Measurements from ENCODE around the gene ACP4.
A peak's percentile ranks its signal among the peaks of the same experiment; 100 is the strongest.

Gene ACP4

DNA sequence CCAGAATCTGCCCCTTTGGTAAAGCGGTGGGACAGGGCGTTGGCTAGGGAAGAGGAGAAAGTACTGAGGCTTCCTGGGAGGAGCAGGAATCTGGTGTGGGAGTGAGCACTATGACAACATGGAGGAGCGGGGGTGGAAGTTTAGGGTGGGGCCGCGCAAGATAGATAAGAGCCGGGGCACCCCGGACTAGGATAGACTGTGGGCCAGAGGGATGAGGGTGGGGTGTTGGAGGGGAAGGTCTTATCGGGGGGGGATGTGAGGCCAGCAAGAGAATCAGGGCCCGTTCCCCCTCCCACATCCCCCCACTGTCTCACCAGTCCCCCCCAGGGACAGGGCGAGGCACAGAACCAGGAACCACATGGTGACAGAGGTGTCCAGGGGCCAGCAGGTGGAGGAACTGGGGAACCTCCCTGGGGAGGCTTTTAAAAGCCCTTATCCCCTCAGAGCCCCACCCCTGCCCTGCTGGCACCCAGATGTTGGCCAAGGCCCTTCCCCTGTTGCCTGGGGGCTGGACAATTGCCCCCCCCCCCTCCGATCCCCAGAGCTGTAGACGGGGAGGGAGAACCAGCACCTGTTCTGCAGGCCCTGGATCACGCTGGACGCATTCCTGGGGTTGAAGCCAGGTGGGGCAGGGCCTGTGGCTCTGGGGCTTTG is 33.3 kb downstream of the ACP4 start, which contains the start of gene KLK1:
Gene KLK1 (minus strand): TSS at position 399 of the 654 bp plus-strand sequence. CDS start 39 bp downstream, at position 360.
- DNase-seq, result no peak

DNA sequence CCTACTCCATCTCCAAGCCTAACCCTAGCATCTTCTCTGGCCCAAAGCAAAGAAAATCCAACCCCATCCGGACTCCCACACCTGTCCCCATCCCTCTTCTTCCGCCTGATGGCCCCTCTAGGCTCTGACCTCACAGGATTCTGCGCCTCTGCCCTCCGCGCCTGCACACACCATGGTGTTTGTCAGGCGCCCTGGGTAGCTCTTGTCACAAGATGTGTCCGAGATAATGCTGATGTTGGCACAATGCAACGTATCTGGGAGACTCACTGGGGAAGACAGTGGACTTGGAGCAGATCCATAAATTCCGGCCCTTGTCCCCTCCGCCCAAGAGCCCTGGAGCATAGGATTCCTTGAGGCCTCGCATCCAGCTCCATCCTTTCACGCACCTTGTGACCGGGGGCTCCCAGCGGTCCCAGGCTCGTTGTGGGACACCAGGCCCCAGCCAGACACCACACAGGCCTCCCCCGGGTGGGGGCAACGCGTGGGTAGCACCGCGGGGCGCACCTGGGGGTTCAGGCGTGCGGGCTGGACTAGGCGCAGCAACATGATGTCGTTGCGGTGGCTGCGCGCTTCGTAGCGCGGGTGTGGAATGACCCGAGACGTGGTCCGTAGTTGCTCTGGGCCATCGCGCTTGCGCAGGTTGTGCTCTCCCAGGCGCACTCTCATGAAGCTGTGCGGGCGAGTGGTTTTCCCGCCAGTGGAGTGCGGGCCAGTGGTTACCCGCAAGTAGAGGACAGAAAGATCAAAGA is 36.5 kb downstream of the ACP4 start:
- DNase-seq, result no peak

DNA sequence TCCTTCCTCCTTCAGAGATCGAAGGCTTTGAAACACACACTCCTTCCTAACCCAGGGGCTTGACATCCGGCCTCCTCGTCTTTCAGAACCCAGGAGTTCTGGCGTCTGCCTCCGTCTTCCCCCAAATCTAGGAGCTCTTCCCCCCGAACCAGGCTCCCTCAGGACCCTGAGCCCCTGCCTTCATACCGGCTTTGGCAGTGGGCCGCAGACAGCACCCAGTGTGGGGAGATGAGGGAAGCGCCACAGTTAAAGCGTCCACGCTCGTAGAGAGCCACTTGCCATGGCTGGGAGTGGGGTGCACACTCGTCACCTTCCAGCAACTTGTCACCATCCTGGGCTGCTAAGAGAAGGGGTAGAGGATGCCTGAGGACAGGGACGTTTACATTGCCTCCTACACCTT is 37.3 kb downstream of the ACP4 start:
- no peak for DNase-seq

DNA sequence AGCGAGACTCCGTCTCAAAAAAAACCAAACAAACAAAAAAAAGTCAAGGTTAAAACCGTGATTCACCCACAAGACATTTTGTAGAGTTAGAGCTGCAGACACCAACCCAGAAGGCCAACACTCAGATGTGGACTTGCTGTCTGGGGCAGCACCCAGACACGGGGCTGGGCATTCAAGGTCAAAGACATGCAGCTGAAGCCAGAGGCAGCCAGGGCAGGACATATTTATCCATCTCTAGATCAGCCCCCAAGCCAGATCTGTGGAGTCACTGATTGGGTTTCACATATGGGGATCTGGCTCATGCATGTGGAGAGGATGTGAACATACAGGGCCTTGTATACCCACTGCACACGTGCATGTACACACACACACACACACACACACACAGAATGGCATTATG is 39.6 kb downstream of the ACP4 start:
- DNase-seq, result no peak

DNA sequence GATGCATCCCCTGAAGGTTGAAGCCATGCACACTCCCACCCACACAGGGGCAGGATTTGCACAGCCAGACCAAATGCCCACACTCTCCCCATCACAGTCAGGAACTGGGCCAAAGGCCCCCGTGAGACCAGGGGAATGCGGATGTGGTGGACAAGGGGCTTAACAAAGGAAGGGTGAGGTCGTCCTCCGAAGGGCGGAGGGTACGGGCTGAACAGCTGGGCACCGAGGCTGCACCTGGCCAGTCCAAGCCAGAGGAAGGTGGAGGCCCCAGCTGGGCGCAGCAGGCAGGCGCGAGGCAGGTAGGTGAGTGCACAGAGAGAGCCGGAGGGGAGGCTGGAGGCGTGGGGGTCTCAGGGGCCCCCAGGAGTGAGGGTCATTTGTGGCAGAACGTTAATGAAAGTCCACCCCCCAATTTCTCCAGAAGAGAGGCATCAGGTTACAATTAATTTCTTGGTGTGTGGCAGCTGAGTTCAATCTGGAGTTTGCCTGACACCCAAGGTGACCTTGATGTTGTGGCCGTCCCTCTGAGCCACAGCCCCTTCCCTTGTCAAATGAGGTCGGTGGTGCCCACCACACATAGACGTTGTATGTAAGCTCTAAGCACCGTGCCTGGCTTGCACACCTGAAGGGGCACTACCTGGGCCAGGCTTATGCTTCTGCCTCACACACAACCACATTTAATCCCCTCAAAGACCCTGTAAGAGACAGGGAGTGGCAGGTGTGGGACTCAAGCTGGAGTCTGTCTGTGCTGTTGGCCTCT is 40.2 kb downstream of the ACP4 start:
- DNase-seq, result no peak

DNA sequence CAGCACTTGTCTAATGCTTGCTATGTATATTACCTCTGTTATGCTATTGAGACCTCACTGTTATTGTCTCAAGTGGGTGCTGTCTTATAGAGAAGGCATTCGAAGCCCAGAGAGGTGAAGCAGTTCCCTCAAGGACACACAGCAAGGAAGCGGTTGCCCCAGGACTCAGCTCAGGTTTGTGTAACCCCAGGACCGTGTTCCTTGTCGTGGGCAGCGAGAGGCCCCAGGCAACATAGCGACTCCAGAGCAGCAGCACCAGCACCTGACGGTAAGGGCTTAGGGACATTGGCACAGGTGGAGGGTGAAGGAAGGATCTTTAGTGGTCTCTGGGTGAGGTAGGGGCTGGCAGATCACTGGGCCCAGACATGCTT is 40.8 kb downstream of the ACP4 start:
- DNase-seq, result no peak

DNA sequence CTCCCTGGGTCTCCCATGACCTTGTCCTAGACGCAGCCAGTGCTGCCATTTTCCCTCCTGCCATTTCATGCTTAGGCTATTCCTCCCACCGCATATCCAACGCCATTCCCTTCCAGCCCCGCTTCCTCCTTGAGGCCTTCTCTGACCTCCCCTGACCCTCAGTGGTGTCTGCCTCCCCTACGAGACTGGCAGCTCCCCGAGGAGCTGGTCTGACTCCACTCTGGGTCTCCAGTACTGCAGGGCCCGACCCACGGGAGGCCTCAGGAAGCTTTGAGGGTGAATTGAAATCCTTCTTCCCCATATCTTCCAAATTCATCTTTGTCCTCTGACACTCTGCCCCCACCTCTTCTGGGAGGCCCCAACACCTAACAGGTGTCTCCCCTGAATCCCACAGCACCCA is 42.5 kb downstream of the ACP4 start:
- DNase-seq, result no peak

DNA sequence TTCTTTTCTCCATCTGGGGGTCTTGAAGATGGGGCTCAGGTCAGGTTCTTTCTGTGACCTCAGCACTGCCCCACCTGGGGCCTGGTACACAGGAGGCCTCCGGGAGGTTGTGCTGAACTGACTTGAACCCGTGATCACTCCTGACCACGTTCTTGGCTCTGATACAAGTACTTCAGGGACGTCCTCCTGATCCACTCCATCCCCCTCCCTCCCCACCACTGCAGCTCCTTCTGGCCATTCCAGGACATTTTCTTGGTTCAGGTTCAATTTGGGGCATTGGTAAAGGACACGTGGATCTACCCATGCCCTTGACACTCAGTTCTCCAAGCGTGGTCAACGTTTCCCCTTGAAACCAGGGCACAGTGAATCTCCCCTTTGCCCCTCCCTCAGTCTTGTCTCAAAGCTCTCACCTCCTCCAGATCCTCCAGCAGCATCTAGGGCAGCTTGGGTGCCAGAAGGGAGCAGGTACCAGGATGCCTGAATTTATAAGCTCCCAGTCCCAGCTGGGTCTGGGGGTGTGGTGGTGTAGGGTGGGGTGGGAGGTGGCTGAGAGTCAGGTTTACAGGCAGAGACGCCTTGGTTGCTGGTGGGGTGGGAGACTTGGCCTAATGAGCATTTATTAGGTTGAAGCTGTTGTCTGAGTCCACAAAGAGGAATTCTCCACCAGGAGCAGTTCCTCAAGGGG is 43.0 kb downstream of the ACP4 start, which contains the start of gene KLK15:
Gene KLK15 (minus strand): TSS at position 458 of the 685 bp plus-strand sequence. CDS start 2,082 bp downstream, outside the sequence.
- no peak for DNase-seq

DNA sequence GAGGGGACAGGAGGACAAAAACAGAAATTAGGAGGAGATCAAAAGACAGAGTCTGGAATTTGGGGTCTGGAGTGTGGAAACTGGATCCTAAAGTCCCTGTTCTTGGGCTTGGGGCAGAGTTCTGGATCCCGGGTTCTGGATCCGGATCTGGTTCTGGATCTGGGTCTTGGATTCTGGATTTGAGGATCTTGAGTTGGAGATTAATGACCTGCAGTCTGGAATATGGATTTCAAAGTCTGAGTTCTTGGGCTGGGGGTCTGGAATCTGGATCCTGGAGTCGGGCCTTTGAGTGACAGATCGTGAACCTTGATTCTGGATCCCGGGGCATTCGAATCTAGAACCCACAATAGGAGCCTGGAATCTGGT is 43.6 kb downstream of the ACP4 start:
- no peak for DNase-seq

DNA sequence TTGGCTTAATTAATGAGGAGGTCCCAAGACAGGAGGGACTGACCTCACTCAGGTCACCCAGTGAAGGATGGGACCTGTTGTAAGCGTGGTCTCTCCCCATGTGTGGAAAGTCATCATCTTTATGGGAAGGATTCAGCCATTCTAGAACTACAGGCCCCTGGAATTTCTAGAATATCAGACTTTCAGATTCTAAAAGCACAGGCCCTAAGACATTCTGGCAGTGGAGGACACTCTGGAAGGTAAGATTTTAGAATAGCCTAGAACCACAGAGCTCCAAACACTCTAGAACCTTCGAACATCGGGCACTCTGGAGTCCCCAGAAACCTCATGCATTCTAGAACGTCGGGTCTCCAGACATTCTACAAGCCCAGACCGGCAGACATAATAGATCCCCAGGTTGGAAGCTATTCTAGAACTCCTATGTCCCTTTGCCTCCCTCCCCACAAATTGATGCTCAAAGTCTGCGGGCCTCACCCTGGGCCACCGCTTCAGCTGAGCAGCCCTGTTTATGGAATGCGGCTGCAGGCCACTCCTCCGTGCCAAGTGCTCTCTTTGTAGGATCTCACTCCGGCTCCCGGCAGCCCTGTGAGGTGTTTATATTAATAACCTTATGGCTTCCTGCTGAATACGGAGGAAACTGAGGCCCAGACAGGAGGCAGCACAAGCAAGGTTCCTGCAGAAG is 45.0 kb downstream of the ACP4 start:
- DNase-seq, result peak in 1 of 2 experiments; percentile 50

DNA sequence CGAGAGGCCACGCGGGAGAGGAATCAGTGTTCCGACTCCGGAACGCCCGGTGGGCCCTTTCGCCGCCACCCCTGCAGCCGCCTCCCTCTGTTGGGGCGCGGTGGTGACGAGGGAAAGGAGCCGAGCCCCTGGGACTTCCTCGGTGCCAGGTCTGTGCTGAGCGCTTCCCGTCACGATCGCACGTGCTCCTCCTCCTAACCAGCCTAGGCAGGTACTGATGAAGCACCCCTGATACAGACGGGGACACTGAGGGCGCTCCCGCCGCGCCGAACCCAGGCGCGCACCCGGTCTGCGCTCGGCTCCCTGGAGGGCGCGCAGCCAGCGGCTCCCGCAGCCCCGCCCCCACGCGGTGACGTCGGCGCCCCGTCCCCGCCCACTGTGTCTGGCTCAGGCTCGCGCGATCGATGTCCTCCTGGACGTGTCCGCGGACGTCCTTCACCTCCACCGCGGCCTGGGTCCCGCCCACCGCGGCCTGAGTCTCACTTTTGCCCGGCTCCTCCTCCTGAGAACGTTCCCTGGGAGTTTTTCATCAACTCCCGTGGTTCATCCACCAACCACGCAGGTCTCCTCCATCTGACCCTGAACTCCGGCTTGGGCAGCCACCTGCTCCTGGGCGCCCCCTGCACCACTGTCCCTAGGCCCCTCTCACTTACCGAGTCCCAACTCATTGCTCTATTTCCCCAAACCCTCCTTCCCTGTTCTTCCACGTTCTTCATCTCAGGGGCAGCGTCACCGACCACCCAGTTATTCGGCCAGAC is 45.7 kb downstream of the ACP4 start:
- DNase-seq, result peak; percentile 53 to 73

DNA sequence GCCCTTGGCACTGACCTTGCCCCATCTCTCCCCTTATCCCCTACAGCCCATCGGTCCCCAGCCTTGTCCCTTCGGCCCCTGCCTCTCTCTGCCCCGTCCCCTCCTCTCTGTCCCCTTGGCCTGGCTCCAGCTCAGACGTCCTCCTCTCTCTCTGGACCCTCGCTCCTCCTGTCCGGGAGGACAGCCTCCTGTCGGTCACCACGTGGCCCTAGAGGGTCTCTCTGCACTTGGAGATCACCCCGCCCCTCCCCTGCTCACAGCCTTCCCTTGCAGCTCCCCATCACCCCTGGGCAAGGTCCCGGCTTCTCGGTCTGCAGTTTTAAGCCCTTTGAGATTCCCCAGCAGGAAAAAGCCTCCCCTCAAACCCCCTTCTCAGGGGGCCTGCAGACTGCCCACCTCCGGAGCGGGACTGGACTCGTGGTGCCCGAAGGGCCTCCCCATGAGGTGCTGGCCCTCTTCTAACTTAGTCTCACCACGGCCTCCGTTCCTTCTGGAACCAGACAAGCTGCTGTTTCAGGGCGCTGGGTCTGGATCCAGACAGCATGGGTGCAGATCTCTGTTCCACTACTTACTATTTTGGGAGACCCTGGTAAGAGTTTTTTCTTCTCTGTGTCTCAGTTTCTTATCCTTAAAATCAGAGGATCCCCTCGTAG is 46.5 kb downstream of the ACP4 start:
- DNase-seq, result no peak

DNA sequence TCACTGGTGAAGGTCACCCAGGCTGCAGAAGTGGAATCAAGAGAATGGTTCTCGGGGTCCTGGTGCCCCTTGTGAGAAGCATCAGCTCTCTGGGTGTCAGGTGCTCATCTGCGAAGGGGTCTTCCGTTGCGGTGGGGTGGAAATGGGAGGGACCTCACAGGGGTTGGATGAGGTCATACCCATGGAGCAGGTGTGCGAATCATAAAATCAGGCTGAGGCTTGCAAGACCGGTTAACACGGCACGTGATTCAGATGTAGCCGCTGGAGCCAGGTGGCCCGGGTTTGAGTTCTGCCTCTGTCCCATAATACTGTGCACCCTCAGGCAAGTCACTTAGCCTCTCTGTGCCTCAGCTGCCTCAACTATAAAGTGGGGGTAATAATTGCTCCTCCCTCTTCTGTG is 47.1 kb downstream of the ACP4 start:
- DNase-seq, result no peak

DNA sequence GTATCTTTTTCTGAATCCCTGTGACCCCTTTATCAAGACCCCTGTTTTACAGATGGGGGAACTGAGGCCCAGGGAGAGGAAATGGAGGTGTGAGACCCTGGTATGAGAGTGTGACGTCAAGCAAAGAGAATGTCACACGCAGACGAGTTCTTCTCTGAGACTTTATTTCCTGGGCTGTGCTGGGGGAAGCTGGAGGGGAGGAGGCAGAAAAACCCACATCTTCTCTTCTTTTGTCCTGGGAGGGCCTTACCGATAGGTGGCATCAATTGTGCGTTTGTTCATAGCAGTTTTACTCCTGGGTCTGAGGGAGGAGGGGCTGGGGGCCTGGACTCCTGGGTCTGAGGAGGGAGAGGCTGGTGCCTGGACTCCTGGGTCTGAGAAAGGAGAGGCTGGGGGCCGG is 48.0 kb downstream of the ACP4 start:
- DNase-seq, result no peak

DNA sequence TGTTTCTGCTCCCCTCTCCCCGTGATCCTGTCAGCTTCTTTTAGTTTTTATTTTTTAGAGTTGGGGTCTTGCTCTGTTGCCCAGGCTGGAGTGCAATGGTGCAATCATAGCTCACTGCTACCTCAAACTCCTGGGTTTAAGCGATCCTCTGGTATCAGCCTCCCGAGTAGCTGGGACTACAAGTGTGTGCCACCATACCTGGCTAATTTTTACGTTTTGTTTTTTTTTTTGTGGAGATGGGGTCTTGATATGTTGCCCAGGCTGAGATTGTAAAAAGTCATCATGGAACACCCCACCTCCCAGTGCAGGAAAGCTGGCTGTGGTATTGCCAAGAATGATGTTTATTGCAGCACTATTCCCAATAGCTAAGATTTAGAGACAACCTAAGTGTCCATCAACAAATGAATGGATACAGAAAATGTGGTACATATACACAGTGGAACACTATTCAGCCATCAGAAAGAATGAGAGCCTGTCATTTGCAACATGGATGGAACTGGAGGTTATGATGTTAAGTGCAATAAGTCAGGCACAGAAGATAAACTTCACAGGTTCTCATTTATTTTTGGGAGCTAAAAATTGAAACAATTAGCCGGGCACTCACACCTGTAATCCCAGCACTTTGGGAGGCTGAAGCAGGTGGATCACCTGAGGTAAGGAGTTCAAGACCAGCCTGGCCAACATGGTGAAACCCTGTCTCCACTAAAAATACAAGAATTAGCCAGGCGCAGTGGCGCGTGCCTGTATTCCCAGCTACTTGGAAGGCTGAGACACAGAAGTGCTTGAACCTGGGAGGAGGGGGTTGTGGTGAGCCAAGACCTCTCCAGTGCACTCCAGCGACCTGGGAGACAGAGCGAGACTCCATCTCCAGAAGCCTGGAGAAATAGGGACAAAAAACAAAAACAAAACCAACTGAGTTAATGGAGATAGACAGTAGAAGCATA is 49.8 kb downstream of the ACP4 start:
- no peak for DNase-seq

DNA sequence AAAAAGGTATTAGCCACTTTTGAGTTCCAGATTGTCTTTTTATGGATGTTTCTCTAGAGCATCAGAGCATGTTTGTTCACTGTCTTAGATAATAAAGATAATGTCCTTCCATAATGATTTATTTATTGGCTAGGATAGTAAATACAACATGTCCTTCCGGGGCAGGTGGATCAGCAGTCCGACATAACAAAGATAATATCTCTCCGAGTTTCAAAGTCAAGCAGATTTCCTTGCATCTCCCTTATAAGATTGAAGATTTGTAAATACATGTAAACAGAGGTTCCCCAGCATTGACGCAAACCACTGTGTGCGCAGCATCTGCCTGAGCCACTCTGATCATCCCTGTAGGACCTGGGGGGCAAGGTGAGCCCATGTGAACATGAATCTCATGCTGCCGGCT is 51.9 kb downstream of the ACP4 start:
- no peak for DNase-seq

DNA sequence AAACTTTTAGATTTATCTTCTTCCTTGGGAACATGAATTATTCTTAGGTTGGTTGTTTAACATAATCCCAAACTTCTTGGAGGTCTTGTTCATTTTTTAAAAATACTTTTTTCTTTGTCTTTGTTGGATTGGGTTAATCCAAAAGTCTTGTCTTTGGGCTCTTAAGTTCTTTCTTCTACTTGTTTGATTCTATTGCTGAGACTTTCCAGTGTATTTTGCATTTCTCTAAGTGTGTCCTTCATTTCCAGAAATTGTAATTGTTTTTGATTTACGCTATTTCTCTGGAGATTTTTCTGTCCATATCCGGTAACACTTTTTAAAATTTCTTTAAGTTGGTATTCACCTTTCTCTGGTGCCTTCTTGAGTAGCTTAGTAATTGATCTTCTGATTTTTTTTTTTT is 53.0 kb downstream of the ACP4 start:
- no peak for DNase-seq

DNA sequence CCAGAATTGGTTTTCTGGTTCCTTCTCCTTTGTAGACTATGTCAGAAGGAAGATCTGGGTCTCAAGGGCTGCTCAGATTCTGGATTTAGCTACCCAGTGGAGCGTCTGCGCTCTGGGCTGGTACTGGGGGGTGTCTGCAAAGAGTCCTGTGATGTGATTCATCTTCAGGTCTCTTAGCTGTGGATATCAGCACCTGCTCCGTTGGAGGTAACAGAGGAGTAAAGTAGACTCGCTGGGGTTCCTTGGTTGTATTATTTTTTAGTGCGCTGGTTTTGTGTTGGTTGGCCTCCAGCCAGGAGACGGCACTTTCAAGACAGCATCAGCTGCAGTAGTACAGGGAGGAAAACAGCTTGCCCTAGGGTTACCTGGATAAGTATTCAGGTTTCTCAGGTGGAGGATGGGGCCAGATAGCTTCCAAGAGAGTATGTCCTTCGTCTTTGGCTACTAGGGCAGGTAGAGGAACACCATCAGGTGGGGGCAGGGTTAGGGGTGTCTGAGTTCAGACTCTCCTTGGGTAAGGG is 53.5 kb downstream of the ACP4 start:
- peak; percentile 38 to 73 for DNase-seq

DNA sequence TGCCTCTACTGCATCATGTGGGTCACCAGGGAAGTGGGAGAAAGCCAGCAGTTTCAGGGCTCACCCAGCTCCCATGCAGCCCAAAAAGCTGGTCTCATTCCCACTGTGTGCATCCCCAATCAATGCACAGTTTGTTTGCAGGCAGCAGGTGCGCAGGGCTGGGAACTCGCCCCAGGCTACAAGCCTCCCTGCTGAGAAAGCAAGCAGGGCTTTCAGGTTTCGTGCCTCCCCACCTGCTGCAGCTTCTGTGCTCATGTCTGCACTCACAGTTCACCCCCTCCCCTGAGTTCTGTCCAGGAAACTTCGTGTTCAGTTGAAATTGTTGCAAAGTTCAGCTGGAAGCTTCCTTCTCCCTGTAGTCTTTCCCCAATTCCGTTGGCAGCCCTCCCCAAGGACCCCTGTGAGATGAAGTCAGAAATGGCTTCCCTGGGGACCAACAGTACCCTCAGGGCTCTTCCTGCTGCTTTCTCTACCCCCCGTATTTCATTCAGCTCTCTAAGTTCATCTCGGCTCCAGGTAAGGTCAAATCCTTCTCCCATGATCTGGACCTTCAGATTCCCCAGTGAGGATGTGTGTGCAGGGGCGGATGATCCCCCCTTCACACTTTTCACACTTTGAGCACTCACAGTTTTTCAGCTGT is 54.2 kb downstream of the ACP4 start:
- peak; percentile 87 to 97 for DNase-seq

Measured in NCI-H2081 (cell line).